ENCODE measurements around the gene SLC22A4. TPM values are rescaled to one million over a fixed set of nuclear protein-coding genes. Genes with fewer than 3 reads are reported as not detected.

SLC22A4 gene
- total RNA-seq, 1 donor from 2014 or later: 2.6 TPM

DNA sequence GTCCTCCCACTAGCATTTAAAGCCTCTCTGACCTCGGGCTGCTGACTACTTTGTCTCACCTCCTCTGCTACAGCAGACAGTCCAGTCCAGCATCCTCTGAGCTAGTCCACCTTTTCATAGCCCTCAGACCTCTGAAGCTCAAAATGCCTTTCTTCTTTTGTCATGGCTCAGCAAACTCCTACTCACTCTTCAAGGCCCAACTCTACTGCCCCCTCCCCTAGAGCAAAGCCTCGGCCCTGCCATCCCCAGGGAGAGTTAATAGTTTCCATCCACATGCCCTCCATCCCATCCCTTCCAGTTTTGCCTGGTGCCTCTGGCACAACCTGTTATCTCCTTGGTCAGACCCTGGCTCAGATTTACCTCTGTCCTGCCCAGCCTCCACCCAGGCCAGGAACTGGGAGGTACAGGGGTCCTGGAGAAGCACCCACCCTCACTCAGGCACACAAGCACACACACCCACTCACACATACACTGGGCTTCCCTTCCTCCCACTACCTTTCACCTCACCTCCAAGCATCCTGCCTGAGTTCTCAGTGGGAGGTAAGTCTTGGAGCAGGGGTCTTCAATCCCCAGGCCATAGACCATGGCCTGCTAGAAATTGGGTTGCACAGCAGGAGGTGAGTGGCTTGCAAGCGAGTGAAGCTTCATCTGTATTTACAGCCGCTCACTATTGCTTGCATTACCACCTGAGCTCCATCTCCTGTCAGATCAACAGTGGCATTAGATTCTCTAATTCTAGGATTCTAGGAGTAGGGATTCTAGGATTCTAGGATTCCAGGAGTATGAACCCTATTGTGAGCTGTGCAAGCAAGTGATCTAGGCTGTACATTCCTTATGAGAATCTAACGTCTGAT, 18.6 kb upstream of the SLC22A4 start:
- no peak for DNase-seq

DNA sequence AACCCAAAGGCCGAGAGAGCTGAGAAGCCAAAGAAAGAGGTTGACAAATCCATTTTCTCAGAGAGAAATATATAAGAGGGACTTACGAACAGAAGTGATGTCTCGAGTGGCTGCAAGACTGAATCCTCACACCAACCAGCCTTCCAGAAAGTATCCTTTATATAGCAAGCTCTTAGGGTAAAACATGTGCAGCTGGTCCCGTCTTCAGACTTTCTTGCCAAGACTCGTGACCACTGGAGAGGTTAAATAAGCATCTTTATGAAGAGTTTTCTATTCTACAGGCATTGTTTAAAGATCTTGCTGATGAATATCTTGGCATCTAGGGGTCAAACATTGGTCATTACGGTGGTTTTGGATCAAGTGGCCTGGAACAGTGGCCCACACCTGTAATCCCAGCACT, 16.9 kb upstream of the SLC22A4 start:
- no peak for DNase-seq

DNA sequence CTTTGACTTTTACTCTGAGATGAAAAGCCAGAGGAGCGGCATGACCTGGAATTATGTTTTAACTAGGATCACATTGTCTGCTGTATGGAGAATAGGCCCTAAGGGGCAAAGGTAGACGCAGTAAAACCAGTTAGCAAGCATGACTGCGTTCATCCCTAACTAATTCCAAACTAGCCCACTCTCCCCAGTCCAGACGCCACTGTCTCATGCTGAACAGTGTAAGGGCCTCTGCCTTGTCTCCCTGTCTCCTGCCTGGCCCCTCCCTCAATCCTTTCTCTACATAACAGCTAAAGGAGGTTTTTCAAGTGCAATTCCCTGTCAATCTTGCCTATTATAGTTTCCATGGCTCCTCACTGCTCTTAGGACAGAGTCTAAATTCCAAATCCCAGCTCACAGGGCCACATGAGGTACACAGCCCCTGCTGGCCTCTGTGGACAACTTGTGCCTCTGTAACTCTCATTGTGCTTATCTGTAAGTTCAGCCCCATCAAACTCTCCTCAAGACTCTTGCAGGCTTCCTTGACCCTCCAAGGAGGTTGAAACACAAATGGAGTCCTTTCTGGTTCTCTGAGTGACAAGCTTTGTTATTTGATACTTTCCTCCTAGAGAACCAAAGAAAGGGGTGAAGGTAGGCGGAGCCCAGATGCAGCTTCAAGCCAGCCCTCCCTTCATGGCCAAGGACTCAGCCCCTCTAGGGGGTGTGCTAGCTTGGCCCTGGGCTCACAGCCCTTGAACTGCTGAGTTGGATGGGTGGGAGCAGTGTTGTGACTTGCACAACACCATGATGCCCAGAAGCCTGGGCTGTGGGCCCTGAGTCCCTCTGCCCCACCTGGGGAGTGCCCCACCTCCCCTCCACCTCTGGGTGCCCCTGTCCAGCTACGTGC, 16.0 kb upstream of the SLC22A4 start:
- no peak for DNase-seq

DNA sequence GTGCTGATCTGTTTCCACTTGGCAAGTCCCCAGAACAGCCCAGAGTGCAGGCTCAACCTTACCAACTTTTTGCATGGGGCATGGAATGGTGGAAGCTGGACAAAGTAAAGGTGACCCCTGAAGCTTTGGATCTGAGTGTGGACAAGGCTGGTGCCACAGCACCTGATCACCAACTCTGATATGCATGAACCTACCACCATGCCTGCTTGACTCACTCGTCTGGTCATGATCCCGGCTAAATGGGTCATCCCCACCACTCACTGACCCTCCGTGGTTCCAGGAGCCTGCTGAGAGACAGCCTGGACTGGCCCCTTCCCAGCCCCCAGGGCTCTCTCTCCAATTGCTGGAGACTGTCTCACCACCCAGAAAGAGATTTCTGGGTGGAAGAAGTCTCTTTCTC, 14.4 kb upstream of the SLC22A4 start:
- DNase-seq: no peak

DNA sequence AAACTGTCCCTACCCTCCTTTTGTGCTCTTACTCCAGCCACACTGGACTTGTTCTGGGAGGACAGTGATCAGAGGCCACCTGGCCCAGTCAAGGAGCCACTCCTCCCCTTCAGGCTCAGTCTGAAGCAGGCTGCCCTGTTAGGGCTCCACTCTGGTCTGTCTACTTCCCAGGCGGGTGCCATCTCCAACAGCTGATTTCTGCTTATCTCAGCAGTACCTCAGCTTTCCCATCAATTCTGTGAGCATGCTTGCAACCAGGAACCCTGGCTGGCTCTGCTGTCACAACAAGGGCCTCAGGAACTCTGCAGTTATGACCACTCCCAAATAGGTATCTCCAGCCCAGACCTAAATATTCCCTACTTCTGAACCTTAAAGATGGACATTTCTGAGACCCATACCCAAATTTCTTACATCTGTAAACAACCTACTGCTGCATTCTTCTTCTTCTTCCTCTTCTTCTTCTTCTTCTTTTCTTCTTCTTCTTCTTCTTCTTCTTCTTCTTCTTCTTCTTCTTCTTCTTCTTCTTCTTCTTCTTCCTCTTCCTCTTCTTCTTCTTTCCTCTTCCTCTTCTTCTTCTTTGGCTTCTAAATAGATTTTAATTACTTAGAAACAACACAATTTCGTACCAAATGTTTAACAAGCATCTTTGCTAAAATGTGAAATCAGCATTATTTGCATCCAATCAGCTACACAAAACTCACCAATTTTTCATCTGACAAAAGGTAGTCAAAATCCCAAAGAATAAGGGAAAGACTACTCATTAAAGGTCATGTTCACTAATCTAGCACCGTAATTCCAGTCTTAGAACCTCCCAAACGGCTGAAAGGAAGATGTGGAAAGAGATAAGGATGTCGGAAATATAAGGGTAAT, 13.6 kb upstream of the SLC22A4 start:
- DNase-seq: no peak

DNA sequence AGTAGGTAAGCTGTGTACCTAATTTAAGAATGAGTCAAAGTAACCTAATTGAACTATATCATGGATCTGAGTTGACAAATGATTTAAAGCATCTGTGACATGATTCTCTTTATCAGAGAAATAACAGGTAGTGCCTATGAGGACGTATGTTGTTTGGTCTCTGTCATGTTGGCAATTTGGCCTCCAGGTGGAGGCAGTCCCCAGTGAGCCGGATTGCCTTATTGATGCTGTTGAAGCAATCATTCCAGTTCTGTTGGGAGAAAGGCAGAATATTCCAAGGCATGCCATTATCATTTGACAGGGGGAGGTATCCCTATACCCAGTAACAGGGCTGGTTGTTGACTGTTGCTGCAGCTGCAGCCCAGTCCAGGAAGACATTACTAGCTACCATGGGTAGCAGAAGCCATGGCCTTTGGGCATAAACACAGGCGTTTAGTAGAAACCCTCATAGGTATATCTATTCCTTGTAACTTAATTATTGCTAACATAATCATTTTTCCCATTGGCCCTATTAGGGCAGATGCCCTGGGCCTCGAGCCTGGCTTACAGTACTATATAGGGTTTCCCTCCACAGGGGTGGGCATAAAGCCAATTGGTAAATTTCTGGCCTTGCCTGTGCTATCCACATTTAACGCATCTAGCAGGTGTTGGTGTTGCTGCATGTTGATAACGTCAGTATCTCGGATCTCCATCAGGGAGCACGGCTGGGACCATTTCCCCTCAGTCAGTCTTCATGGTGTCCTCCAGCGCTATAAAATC, 12.2 kb upstream of the SLC22A4 start:
- DNase-seq: no peak

DNA sequence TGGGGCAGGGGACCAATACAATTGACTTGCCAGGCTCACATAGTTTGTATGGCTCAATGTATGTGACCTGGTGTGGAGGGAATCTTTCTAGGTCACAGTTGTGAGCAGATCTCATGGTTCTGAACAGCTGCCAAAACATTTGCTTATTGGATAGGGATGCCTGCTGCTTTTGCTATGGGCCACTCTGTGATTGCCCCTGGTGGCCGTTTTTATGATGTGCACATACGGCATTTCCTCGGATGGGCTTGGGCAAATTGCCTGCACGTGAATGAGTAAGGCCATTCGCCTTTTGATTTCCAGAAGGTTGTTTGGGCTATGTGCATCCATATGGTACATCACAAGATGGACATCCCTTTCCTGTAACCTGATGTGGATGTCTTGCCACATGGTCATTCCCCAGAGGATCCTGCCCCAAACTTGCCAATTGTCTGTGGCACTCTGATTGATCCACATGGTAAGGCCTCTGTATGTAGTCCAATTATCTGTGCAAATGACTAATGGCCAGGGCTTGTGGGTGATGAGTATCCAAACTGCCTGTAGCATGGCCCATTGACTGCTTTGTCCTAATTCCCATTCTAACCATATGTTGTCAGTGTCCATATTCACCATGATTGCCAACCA, 10.7 kb upstream of the SLC22A4 start:
- DNase-seq: no peak

DNA sequence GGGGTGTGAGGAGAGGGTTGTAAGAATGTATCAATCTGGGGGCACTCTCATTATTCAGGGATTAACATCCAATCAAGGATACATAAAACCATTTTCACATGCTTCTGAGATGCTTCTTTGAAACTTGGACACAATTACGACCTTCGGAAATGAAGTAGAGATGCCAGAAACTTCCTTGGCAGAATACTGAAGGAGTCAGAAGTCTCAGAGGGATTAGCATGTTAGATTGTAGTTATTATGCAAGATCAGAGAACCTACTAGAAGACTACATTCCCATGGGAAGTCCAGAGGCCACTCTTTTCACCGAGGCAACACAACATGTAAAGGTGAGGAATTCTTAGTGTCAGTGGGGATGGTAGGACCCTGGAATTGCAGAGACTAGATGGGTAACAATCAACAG, 5.1 kb upstream of the SLC22A4 start:
- DNase-seq: no peak

DNA sequence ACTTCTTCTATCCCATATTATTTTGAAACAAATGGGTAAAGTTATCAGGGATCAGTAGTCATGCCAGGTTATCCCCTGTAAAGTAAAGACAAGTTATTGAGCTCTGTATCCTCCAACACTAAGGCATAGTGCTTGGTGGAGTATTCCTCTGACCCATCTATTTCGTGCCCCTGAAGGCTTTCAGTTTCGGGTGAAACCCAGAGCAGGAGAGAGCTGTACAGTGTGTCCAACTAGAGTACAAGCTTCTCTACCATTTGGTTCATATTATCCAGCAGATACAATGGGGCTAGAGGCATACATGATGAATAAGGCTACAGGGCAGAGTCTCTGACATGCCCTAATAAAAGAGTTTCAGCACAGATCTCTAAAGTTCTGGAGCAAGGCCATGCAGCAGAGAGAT, 3.2 kb upstream of the SLC22A4 start:
- DNase-seq: no peak

DNA sequence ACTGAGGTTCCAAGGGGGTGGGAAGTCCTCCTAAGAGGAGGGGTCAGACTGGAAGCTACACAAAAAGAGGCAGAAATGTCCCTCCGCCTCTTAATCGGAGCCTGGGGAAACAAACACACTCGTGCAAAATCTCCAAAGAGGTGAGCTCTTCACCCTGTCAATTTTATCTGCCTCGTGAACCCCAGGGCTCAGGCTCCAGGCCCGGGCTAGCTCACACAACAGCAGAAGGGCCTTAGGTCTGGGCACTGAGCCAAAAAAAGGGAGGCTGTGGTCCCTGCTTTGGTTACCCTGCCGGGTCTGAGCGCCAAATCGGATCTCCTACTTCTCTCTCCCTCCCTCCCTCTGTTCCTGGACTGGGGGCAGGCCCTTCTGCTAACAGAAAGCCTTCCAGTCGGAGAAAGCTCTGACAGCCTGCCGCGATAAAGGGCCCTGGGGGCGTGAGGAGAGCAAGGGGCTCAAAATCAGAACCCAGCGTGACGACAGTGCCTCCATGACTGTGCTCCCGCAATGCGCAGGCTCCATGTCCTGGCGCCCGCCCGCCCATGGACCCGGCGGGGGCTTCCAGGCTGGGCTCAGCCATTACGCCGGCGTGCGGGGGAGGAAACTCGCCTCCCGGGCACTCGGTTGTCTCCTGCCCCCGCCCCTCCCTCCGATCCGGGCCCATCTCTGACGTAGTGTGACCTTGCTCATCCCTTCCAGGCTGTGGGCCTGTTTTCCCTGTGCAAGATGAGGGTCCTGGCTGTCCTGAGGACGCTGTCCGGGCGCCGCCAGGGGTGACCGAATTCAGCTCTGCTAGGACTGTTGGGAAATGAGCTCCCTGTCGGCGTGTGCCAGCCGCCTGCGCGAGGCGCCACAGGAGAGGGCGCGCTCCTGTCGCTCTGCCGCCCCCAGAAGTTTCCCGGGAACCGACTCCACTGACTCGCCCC, 865 bp upstream of the SLC22A4 start:
- DNase-seq: peak; percentile 93

DNA sequence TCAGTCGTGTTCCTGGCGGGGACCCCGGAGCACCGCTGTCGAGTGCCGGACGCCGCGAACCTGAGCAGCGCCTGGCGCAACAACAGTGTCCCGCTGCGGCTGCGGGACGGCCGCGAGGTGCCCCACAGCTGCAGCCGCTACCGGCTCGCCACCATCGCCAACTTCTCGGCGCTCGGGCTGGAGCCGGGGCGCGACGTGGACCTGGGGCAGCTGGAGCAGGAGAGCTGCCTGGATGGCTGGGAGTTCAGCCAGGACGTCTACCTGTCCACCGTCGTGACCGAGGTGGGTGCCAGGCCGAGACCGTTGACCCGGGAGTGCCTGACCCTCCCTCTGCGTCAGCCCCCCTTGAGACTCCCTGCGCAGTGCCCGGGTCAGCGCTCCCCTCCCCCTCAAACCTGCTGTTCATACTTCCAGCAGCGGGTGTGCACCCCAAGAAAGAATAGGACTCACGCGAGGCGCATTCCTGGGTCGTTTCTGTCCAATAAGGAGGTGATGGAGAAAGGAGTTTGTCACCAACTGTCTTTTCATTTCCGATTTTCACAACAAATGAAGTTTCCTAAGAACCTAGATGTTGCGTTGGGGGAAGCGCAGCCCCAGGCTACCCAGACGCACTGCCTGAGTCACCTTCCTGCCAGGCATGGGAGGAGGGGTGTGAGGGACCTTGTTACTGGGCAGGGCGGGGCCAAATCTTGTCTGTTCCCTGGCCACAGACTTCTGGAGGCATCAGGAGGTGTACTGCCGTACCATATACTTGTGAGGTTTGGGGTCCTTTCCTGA, 722 bp downstream of the SLC22A4 start:
- DNase-seq: no peak

DNA sequence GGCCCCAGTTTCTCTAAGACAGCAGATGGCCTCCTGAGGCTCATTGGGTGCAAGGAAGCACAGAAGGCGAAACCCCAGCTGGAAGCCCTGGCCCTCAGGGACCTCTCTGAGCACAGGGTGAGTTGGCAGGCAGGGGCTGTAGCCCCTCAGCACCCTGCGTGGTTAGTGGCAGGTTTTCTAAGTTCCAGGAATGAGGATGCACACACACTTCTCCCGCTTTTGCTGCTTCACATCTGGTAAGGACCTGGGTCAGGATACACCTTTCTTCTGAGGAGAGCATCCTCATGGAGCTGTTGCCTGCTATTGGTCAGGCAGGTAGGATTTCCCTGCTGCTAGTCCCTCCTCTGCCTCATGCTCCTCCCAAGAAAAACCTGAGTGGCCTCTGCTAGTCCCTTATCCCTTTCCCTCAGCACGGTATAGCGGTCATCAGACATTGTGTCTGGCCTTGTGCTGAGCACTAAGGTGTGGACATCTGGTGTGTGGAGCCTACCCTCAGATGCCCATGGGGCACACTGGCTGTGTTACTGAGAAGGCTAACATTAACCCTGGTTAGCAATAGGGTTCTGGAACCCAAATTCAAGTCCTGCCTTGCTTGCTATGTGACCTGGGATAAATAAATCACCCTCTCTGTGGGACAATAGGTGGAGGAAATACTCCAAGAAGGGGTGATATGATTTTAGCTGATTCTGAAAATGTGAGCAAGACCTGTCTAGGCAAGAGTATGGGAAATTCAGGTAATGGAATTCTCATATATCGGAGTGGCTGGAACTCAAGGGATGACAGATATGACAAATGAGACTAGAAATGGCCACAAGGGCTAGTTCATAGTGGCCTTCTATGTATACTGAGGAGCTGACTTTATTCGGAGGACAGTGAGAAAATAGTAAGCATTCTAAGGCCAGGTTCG, 1.6 kb downstream of the SLC22A4 start:
- no peak for DNase-seq

DNA sequence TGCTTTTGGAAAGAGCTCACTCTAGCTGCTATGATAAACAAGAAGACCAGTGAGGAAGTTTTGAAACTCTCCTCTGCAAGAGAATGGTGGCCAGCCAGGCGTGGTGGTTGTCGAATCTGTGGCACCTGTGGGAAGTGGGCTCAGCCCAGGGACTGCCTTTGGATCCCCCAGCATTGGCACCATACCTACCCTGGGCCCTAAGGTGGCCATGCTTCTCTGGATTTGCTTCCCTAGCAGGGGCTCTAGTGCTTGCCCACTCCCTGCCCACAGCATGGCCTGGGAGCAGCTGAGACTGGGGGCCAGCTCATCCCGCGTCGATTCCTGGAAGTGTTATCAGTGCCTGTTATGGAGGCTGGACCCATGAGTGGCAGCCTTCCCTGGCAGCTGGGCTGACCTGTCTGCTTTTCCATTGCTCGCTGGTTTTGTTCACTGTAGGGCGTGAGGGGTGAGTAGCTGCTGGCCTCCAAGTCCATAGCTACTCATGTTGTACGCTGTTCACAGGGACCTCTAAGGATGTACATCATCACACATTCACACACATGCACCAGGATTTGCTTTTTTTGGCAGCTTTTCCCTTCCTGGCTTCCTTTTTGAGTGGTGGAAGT, 2.3 kb downstream of the SLC22A4 start:
- DNase-seq: no peak

DNA sequence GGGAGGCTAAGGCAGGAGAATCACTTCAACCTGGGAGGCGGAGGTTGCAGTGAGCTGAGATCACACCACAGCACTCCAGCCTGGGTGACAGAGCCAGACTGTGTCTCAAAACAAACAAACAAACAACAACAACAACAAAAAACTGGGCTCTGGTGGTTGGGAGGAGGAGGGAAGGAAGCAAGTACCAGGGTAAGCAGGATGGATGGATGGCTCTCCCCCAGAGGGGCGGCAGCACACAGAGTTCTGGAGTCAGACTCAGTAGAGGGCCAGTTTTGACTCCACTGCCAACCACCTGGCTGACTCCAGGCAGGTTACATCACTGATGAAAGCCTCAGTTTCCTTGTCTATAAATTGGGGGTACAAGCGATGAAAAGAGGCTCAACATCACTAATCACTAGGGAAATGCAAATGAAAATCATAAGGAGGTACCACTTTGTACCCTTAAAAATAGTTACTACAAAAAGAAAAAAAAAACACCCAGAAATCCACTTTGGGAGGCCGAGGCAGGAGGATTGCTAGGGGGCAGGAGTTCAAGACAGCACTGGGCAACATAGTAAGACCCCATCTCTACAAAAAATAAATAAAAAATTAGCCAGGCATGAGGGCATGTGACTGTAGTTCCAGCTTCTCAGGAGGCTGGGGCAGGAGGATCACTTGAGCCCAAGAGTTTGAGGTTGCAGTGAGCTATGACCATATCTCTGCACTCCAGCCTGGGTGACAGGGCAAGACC, 3.2 kb downstream of the SLC22A4 start:
- DNase-seq: no peak

DNA sequence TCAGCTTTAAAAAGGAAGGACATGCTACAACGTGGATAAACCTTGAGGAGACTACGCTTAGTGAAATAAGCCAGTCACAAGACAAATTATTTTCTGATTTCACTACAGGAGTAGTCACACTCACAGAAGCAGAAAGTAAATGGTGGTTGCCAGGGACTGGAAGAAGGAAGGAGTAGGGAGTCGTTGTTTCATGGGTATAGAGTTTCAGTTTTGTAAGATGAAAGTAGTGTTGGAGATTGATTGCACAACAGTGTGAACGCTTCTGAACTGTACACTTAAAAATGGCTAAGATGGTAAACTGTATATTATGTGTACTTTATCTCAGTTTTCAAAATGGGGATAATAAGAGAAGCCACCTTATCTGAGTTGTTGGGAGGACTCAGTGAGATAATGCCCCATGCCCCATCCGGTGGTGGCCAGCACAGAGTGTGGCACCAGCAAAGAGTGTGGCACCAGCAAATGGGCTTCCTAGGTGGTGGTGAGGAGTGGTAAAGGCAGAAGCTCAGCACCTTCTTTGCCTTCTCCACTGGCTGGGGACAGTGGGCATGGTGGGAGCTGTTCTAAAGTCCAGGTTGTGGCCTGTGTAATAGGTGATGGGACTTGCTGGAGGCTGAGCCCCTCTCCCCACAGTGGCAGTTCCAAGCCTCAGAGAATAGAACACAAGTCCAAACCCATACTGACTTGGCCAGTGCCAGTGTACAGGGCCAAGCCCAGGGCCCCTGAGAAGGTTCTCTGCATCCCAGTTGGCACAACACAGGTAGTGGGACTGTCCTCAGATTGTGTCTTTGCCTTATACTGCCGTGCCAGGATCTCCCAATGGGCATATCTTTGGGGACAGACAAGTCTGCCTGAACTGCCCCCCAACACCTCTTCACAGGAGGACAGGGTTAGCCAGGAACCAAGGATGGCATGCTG, 4.4 kb downstream of the SLC22A4 start:
- no peak for DNase-seq

DNA sequence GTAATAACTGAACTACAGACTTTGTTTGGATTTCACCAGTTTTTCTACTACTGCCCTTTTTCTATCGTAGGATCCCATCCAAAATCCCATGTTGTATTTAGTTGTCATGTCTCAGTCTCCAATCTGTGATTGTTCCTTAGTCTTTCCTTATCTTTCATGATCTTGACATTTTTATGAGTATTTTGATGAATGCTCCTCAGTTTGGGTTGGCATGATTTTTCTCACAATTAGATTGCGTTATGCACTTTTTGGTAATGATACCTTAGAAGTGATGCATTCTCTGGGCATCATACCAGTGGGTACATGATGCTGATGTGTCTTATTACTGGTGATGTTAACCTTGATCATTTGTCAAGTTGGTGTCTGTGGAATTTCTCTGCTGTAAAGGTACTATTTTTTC, 5.7 kb downstream of the SLC22A4 start:
- DNase-seq: no peak

Measured in skin of body (tissue), 2 donors.